Activated CD8-positive, alpha-beta memory T cell treated with anti-CD3 and anti-CD28 coated beads, Interleukin-2, amount 50 U/mL, for 48 hours (primary cell): Measurements from ENCODE around the gene TMEM33.

Experiments
- DNase-seq: peaks from one replicate; pipeline ENCODE4 v3.0.0-alpha.2; 2020

Gene TMEM33

DNA sequence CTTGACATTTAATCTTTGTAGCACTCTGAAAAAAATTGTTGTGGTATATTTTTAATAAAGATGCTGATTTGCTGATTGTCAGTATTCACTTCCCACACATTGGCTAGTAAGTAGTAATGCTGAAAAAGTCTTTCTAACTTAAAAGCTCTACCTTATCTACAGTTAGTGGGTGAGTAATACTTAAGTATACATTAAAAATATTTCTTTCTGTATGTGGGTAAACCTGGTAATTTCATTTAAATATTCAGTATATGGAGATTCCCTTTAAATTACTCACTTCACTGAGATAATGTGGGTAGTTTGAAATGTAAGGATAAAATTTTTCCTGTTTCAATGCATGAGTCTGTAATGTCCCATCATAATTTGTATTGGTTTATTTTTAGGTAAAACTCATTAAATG is 5.6 kb downstream of the TMEM33 start:
- DNase-seq = no peak

- no peak for DNase-seq
These were observed 8.3 kb downstream of the TMEM33 start for GRCh38 chr4:41943506-41943905.

GRCh38 chr4:41944089-41944488 is 8.9 kb downstream of the TMEM33 start:
- DNase-seq = no peak

- no peak for DNase-seq
These were observed 14.3 kb downstream of the TMEM33 start for GRCh38 chr4:41949531-41949930.

DNA sequence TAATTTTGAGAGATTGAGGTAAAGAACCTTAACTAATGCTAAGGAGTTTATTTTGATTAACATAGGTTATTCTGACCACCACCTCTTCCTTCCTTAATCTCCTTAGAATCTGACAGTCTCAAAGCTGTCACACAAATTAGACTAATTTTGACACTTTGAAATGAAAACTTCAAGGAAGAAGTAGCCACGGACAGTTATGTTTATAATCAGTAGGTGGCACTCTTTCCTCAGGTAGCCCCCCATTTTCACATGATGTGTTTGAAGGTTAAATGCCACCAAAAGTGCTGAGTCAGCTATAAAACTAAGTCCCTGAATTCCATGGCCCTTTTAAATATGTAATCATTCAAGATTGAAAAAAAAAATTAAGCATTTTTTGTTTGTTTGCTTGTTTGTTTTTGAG is 22.4 kb downstream of the TMEM33 start:
- no peak for DNase-seq

GRCh38 chr4:41963105-41963504 is 27.9 kb downstream of the TMEM33 start:
- DNase-seq = no peak

GRCh38 chr4:41964401-41964800 is 29.2 kb downstream of the TMEM33 start:
- no peak for DNase-seq

GRCh38 chr4:41967392-41967791 is 32.2 kb downstream of the TMEM33 start:
- no peak for DNase-seq

DNA sequence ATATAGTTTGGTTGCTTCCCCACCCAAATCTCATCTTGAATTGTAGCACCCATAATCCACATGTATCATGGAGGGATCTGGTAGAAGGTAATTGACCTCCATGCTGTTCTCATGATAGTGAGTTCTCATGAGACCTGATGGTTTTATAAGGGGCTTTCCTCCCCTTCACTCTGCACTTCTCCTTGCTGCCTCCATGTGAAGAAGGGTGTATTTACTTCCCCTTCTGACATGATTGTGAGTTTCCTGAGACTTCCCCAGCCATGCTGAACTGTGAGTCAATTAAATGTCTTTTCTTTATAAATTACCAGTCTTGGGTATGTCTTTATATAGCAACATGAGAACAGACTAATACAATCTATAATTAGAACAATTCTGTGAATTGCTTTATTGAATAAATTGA is 34.4 kb downstream of the TMEM33 start:
- no peak for DNase-seq

DNA sequence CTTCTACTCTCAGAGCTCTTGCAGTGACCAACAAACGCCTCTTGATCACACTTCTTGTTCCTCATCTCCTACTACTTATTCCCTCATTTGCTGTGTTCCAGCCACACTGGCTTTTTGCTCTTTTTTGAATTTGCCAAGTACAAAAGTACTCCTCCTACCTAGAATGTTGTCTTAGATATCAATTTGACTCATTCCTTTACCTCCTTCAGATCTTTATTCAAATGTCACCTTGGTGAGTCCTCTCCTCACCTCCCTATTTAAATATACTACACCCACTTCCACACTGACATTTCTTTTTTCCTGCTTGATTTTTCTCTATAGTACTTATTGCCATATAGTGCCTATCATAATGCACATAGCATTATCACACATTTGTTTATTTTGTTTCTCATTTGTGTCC is 40.1 kb downstream of the TMEM33 start:
- no peak for DNase-seq

- DNase-seq = no peak
These were observed 41.7 kb downstream of the TMEM33 start for GRCh38 chr4:41976775-41977516.

DNA sequence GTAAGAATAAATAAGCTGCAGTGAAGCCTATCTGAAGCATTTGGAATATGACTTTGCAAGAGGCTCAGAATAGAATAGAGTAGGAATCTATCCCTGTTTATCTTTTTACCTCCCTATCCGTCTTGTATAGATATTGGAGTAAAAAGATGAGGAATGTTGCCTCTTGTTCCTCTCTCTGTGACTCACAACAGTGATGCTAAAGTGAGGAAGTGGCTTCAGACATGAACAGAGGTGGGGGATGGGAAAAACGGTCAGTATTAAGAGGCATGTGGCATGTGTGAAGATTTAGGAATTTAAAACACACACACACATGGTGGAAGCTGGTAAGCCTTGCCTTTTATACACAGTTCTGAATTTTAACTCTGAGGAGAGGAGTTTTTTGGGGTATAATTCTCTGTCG is 42.5 kb downstream of the TMEM33 start:
- no peak for DNase-seq

GRCh38 chr4:41981456-41981855 is 46.2 kb downstream of the TMEM33 start, which contains the start of gene DCAF4L1:
TSS of gene DCAF4L1 (plus strand) at chr4:41981756. CDS start at chr4:41981793, 37 bp downstream.
- no peak for DNase-seq

DNA sequence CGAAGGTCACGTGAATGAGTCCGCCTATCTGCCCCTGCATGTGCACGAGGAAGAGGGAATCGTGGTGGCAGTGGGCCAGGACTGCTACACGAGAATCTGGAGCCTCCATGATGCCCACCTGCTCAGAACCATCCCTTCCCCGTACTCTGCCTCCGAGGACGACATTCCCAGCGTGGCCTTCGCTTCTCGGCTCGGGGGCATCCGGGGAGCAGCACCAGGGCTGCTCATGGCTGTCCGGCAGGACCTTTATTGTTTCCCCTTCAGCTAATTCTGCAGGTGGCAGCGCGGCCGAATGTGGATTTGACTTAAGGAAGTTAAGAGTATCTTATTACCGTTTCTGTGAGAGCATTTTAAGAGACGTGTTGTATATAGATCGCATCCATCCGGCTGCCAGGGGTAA is 47.5 kb downstream of the TMEM33 start:
- DNase-seq = no peak

- DNase-seq = no peak
These were observed 49.9 kb downstream of the TMEM33 start for GRCh38 chr4:41985151-41985550.

- DNase-seq = no peak
These were observed 54.8 kb downstream of the TMEM33 start for GRCh38 chr4:41989994-41990364.

GRCh38 chr4:41990365-41991111 is 55.3 kb downstream of the TMEM33 start, which contains the start of gene SLC30A9:
TSS of gene SLC30A9 (plus strand) at chr4:41990530. CDS start at chr4:41990652, 122 bp downstream.
- DNase-seq = peak; percentile 91

DNA sequence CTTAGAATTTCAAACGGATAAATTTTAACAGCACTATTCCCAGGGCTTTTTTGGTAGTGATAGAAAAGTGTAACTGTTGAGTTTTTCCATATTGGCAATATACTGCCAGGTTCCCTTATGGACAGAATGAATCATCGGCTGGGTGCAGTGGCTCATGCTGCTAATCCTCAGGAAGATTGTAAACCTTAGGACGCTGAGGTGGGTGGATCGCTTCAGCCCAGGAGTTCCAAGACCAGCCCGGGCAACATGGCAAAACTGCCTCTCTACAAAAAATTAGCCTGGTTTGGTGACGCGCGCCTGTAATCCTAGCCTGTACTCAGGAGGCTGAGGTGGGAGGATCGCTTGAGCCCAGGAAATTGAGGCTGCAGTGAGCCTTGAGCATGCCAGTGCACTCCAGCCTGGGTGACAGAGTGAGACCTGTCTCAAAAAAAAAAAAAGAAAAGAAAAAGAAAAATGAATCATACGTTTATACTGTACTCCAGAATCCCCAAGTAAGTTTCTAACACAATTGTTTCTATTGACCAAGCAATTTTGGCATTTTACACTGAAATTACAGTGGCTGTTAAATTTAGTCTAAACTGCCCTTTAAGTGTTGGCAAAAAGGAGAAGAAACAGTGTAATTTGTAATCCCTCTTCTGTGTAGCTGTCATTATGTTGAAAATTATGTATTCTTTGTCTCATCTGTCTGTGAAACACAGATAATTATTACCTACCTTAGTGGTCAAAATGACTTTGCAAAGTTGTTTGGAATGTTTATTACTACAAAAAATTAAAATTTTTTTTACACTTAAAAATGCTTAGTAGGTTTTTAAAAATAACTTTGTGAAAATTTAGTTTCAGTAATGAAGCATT is 56.9 kb downstream of the TMEM33 start:
- DNase-seq = no peak

DNA sequence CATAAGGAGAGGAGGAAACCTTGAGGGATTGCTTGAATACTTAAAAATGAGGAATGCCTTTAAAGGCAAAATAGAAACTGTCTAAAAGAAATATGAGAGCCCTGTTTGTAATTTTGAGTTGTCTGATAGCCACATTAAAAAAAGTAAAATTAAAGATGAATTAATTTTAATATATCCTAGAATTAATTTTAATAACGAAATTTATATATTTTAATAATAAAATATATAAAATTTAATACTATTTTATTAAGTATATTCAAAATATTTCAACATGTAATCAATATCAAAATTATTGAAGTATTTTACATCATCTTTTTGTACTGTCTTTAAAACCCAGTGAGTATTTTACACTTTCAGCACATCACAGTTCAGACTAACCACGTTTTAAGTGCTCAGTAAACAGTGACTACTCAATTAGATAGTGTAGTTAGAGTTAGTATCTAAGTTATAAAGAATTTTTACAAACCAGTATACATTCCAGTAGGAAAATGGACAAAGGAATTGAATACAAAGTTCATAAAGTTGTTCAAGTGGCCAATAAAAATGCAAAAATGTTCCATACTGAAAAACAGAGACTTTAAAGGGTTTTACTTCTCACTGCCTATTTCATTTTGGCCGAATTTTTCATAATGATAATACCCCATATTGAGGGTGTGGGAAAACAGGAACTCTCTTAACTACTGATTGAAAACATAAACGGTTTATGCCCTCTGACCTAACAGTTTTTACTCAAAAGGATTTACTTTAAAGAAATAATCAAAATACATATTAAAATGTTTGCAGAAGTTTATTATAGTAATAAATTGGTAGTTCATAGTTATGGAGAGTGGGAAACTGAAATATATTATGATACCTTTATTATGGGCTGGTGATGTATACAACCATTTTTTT is 58.0 kb downstream of the TMEM33 start:
- no peak for DNase-seq

DNA sequence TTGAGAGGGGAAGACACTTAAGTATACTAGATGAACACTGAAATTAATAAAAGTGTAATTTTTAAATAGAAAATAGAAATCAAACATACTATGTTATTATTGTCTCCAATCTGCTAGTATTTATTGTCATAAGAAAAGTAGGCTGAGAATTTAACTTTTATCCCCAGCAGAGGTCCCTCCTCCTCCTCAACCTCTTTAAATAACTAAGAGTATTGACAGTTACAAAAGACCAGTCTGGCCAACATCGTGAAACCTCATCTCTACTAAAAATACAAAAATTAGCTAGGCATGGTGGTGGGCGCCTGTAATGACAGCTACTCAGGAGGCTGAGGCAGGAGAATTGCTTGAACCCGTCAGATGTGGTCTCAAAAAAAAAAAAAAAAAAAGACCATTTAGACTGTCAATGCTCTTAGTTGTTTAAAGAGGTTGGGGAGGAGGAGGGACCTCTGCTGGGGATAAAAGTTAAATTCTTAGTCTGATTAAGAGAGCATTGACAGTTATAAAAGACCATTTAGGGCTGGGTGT is 59.3 kb downstream of the TMEM33 start:
- no peak for DNase-seq

GRCh38 chr4:41998019-41998418 is 62.8 kb downstream of the TMEM33 start:
- no peak for DNase-seq

- no peak for DNase-seq
These were observed 64.1 kb downstream of the TMEM33 start for GRCh38 chr4:41999321-41999720.
